ENCODE measurements around the gene CFAP45.

CFAP45 gene

DNA sequence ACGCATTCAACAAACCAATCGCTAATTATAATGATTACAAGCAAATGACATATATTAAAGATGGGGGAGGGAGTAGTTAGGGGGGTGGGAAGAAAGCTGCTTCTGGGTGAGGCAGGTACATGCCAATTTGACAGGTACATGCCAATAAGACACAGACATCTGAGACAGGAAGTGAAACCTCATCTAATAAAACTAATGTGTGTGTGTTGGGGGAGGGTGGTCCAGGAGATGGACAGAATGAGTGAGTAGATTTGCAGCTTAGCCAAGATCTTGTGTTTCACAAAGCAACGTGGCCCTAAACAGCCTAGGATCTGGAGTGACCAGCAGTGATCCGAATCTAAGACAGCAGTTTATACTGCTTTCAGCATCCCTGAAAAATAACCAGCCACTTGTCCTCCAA lies 10.8 kb downstream of the CFAP45 start:
- no peak overlapping the region for H3K4me3 ChIP-seq (ENCODE audit: low read length)
- no CpG with 5 or more reads among the region's 4 CpGs for WGBS (ENCODE audit: insufficient coverage, insufficient read length)
- H3K9me3 ChIP-seq (ENCODE audit: control insufficient read depth, insufficient read depth, low read length) = no peaks in the 10 kb centered on the region
- H3K27ac ChIP-seq (ENCODE audit: low read length) = no peak overlapping the region
- peaks cover 2% of the 10 kb centered on the region; the same call in 1 of the 2 replicates for H3K4me1 ChIP-seq (ENCODE audit: control insufficient read depth, insufficient read depth, low read length)
- H3K36me3 ChIP-seq (ENCODE audit: control insufficient read depth, insufficient read depth, low read length) = no peaks in the 10 kb centered on the region
- H3K27me3 ChIP-seq (ENCODE audit: control insufficient read depth, insufficient read depth, low read length) = no peaks in the 10 kb centered on the region
- DNase-seq (ENCODE audit: low read depth, low spot score) = no peak

DNA sequence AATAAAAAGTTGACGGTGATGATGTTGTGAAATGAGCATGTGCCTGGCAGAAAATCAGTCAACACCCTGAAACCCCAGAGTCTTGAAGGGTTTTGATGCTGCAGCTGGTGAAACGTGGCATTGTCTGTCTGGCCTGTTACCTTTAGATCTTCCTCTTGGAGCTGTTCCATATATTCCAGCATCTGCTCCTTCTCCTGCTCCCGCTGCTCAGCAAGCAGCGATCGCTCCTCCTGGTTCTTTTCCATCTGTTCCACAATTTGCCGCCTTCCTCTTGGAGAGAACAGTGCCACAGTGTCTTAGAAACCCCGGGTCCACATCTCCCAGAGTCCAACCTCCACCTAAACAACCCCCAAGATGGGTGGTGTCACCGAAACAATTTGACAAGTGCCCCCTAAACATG lies 15.7 kb downstream of the CFAP45 start:
- H3K36me3 ChIP-seq (ENCODE audit: control insufficient read depth, insufficient read depth, low read length) = no peaks in the 10 kb centered on the region
- H3K27me3 ChIP-seq (ENCODE audit: control insufficient read depth, insufficient read depth, low read length) = no peaks in the 10 kb centered on the region
- H3K9me3 ChIP-seq (ENCODE audit: control insufficient read depth, insufficient read depth, low read length) = no peaks in the 10 kb centered on the region
- DNase-seq (ENCODE audit: low read depth, low spot score) = no peak
- WGBS (ENCODE audit: insufficient coverage, insufficient read length) = no CpG with 5 or more reads among the region's 8 CpGs
- no peak overlapping the region for H3K27ac ChIP-seq (ENCODE audit: low read length)
- H3K4me3 ChIP-seq (ENCODE audit: low read length) = no peak overlapping the region
- no peaks in the 10 kb centered on the region for H3K4me1 ChIP-seq (ENCODE audit: control insufficient read depth, insufficient read depth, low read length)

DNA sequence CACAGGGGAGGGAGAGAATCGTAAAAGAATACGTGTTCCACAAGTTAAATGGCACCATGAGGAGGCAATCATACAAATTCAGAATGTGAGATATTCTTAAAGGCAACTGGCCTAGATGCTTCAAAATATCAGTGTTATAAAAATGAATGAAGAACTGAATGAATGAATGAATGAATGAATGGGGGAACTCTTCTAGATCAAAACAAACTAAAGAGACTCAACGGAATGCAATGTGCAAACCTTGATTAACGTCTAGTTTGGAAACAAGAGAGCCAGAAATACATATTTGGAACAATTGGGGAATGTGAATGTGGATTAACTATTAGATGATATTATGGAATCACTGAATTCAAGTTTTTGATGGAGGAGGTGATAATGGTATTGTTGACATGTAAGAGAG lies 16.8 kb downstream of the CFAP45 start:
- WGBS (ENCODE audit: insufficient coverage, insufficient read length) = no CpG with 5 or more reads among the region's 4 CpGs
- DNase-seq (ENCODE audit: low read depth, low spot score) = no peak
- Histone ChIP-seq H3K27ac (ENCODE audit: low read length) (no peak overlapping the region), H3K36me3 (ENCODE audit: control insufficient read depth, insufficient read depth, low read length) (no peaks in the 10 kb centered on the region), H3K4me3 (ENCODE audit: low read length) (no peak overlapping the region), H3K27me3 (ENCODE audit: control insufficient read depth, insufficient read depth, low read length) (no peaks in the 10 kb centered on the region), H3K9me3 (ENCODE audit: control insufficient read depth, insufficient read depth, low read length) (no peaks in the 10 kb centered on the region), H3K4me1 (ENCODE audit: control insufficient read depth, insufficient read depth, low read length) (no peaks in the 10 kb centered on the region)

DNA sequence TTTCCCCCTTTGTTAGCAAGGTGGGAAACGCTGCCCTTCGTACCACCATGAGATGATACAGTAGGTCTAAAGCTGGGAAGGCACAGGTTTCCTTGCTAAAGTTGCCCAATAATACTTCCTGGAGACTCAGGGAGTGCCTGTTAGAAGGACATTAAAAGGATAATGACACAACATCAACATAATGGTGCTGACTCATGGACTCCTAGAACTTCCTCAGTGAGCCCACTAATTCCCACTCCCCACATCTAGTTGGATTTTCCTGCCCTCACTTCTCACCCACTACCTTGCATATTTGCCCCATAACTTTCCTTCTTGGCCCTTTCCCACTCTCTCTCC lies 17.5 kb downstream of the CFAP45 start:
- no peaks in the 10 kb centered on the region for H3K9me3 ChIP-seq (ENCODE audit: control insufficient read depth, insufficient read depth, low read length)
- H3K4me3 ChIP-seq (ENCODE audit: low read length) = no peak overlapping the region
- H3K36me3 ChIP-seq (ENCODE audit: control insufficient read depth, insufficient read depth, low read length) = no peaks in the 10 kb centered on the region
- H3K27me3 ChIP-seq (ENCODE audit: control insufficient read depth, insufficient read depth, low read length) = no peaks in the 10 kb centered on the region
- DNase-seq (ENCODE audit: low read depth, low spot score) = no peak
- no CpG with 5 or more reads among the region's 2 CpGs for WGBS (ENCODE audit: insufficient coverage, insufficient read length)
- no peak overlapping the region for H3K27ac ChIP-seq (ENCODE audit: low read length)
- H3K4me1 ChIP-seq (ENCODE audit: control insufficient read depth, insufficient read depth, low read length) = no peaks in the 10 kb centered on the region

DNA sequence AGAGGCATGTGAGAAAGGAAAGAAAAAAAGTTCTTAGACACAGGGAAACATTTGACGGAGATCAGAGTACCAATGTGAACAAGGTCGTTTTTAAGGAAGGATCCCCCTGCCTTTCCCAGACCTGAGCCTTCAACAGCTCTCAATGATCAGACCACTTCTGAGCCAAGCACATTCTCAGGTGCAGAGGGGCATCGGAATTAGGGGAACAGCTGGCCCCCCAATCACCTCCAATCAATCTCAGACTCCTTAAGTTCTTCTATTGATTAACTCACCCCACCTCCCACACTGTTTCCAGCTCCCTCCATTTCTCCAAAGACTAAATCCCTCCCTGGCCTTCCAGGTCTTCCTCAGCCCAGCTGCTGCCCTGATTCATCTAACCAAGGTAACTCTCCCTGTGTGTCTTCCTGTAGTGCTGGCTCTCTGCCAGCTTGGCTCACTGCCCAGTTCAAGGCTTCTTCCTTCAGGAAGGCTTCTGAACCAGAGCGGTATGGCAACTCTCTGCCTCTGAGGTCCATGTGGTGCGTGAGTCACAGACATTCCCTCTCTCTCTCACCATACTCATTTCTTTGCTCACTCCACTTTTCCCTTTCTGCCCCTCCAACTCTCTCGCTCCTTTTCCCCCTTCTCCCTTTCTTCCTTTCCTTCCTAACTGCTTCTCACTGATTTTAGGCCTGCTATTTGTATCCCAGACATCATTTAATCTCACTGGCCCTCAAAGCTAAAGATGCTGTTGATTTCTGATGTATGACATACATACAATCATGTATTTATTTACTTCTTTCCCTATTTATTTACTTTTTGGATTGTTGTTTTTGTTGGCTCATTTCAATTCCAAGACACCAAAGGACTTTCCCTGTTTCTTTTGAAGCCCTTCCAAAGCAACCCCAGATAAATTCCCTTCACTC lies 18.1 kb downstream of the CFAP45 start:
- no peak for DNase-seq (ENCODE audit: low read depth, low spot score)
- Histone ChIP-seq H3K4me1 (ENCODE audit: control insufficient read depth, insufficient read depth, low read length) (no peaks in the 10 kb centered on the region), H3K4me3 (ENCODE audit: low read length) (no peak overlapping the region), H3K9me3 (ENCODE audit: control insufficient read depth, insufficient read depth, low read length) (no peaks in the 10 kb centered on the region), H3K27me3 (ENCODE audit: control insufficient read depth, insufficient read depth, low read length) (no peaks in the 10 kb centered on the region), H3K36me3 (ENCODE audit: control insufficient read depth, insufficient read depth, low read length) (no peaks in the 10 kb centered on the region), H3K27ac (ENCODE audit: low read length) (no peak overlapping the region)
- WGBS (ENCODE audit: insufficient coverage, insufficient read length) = no CpG with 5 or more reads among the region's 6 CpGs

DNA sequence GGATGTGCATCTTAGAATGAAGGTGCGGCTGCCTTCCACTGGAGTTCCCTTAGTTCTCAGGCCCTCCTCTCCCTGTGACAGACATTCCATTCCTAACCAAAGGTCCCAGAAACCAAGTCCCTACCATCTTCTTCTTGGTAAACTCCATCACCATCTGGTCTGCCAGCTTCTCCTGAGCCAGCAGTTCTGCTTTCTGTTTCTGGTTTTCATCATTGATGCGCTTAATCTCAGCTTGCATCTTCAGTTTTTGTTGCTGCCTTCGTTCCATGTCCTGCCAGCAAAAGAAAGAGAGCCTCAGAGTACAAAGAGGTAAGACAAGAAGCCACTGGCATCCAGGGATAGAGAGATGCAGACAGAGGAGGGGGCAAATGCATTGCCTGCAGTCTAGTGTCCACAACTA lies 19.5 kb downstream of the CFAP45 start:
- no peaks in the 10 kb centered on the region for H3K9me3 ChIP-seq (ENCODE audit: control insufficient read depth, insufficient read depth, low read length)
- H3K27ac ChIP-seq (ENCODE audit: low read length) = no peak overlapping the region
- no peak overlapping the region for H3K4me3 ChIP-seq (ENCODE audit: low read length)
- no peaks in the 10 kb centered on the region for H3K36me3 ChIP-seq (ENCODE audit: control insufficient read depth, insufficient read depth, low read length)
- no peak for DNase-seq (ENCODE audit: low read depth, low spot score)
- no peaks in the 10 kb centered on the region for H3K4me1 ChIP-seq (ENCODE audit: control insufficient read depth, insufficient read depth, low read length)
- WGBS (ENCODE audit: insufficient coverage, insufficient read length) = no CpG with 5 or more reads among the region's 3 CpGs
- no peaks in the 10 kb centered on the region for H3K27me3 ChIP-seq (ENCODE audit: control insufficient read depth, insufficient read depth, low read length)

DNA sequence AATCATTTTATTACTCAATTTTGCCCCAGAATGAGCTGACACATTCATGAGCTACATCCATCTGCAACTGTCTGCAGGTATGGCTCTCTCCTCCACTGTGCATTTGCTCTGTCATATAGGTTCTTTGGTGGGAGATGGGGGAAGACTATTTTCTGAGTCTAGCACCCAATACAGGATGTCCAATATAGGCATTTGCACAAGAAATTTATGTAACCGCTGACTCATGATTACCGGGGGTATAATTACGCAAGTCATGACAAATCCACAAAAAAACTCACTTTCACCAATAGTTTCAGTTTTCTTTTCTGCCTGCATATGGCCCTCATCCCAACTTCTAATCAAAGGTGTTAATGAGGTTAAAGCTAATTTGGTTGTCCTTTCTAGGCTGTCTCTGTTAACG lies 20.0 kb downstream of the CFAP45 start:
- no peak overlapping the region for H3K27ac ChIP-seq (ENCODE audit: low read length)
- H3K4me3 ChIP-seq (ENCODE audit: low read length) = no peak overlapping the region
- H3K9me3 ChIP-seq (ENCODE audit: control insufficient read depth, insufficient read depth, low read length) = no peaks in the 10 kb centered on the region
- no peaks in the 10 kb centered on the region for H3K36me3 ChIP-seq (ENCODE audit: control insufficient read depth, insufficient read depth, low read length)
- H3K27me3 ChIP-seq (ENCODE audit: control insufficient read depth, insufficient read depth, low read length) = no peaks in the 10 kb centered on the region
- WGBS (ENCODE audit: insufficient coverage, insufficient read length) = no CpG with 5 or more reads among the region's 4 CpGs
- H3K4me1 ChIP-seq (ENCODE audit: control insufficient read depth, insufficient read depth, low read length) = no peaks in the 10 kb centered on the region
- DNase-seq (ENCODE audit: low read depth, low spot score) = no peak

DNA sequence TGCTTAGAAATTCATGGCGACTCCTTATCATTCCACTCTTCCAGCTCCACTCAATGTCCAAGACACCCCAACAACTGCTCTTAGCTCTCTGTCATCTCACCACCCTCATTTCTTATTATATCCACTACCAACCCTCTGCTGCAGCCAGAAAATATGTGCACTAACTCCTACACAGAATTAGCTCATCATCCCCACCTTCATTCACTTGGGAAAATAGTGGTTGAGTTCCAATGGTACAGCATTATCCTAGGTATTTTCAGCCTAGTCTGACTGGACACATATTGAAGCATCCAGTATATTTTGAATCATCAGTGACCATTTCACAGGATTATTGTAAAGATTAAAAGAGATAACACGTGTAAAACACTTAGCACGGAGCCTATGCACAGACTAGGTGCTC lies 20.8 kb downstream of the CFAP45 start:
- no peaks in the 10 kb centered on the region for H3K4me1 ChIP-seq (ENCODE audit: control insufficient read depth, insufficient read depth, low read length)
- no CpG with 5 or more reads among the region's 3 CpGs for WGBS (ENCODE audit: insufficient coverage, insufficient read length)
- no peak overlapping the region for H3K27ac ChIP-seq (ENCODE audit: low read length)

DNA sequence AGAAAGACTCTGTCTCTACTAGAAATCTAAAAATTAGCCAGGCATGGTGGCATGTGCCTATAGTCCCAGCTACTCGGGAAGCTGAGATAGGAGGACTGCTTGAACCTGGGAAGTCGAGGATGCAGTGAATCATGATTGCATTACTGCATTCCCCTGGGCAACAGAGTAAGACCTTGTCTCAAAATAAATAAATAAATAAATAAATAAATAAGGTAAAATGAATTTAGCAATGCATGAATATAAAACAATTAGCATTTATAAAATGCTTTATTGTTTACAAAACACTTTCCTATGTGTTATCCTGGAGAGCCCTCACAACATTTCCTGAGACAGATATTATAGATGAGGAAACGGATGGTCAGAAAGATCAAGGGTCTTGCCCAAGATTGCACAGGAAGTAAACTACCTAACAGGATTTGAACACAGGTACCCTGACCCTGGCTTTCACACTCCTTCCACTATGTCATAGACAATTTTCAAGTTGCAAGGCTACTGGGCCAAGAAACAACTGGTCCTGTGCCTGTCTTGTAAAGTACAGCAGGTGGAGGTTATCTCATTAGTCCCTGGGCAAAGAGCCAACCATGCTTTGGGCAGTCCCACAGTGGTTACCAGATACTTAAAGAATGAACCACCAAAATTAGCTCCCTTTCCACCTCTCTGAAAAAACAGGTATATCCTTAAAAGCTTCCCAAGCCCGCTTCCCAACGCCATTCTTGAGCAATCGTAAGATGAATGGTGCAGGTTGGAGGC lies 22.1 kb downstream of the CFAP45 start:
- Histone ChIP-seq H3K4me1 (ENCODE audit: control insufficient read depth, insufficient read depth, low read length) (no peaks in the 10 kb centered on the region), H3K36me3 (ENCODE audit: control insufficient read depth, insufficient read depth, low read length) (no peaks in the 10 kb centered on the region), H3K4me3 (ENCODE audit: low read length) (no peak overlapping the region), H3K9me3 (ENCODE audit: control insufficient read depth, insufficient read depth, low read length) (no peaks in the 10 kb centered on the region), H3K27ac (ENCODE audit: low read length) (no peak overlapping the region), H3K27me3 (ENCODE audit: control insufficient read depth, insufficient read depth, low read length) (no peaks in the 10 kb centered on the region)
- no peak for DNase-seq (ENCODE audit: low read depth, low spot score)
- WGBS (ENCODE audit: insufficient coverage, insufficient read length) = no CpG with 5 or more reads among the region's 6 CpGs

More for the DNA sequence above, 20.8 kb downstream of the CFAP45 start:
- Histone ChIP-seq H3K36me3 (ENCODE audit: control insufficient read depth, insufficient read depth, low read length) (no peaks in the 10 kb centered on the region), H3K9me3 (ENCODE audit: control insufficient read depth, insufficient read depth, low read length) (no peaks in the 10 kb centered on the region), H3K4me3 (ENCODE audit: low read length) (no peak overlapping the region), H3K27me3 (ENCODE audit: control insufficient read depth, insufficient read depth, low read length) (no peaks in the 10 kb centered on the region)
- DNase-seq (ENCODE audit: low read depth, low spot score) = no peak

DNA sequence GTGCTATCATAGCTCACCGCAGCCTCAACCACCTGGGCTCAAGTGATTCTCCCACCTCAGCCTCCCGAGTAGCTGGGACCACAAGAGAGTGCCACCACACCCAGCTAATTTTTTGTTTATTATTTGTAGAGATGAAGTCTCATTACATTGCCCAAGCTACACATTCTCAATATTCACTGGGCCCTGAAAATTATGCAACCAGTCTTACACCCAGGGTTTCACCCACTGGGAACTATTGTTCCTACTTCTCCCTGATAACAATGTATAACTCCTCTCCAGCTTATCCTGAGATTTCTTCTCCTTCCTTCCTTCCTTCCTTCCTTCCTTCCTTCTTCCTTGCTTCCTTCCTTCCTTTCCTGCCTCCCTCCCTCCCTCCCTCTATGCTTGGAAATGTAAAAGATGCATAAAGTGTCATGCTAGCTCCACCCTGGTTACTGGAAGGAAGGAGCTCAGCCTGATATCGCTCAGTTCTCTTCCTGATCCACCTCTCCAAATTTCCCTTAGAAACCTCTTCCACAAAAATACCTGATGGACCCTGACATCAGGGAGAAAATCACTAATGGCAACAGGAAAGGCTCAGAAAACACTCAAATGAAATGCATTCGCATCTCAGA lies 26.3 kb downstream of the CFAP45 start:
- Histone ChIP-seq H3K4me1 (ENCODE audit: control insufficient read depth, insufficient read depth, low read length) (0 out of 2 replicates have a peak, but pooled peaks cover 2% of the 10 kb centered on the region), H3K27me3 (ENCODE audit: control insufficient read depth, insufficient read depth, low read length) (no peaks in the 10 kb centered on the region), H3K27ac (ENCODE audit: low read length) (no peak overlapping the region), H3K9me3 (ENCODE audit: control insufficient read depth, insufficient read depth, low read length) (no peaks in the 10 kb centered on the region), H3K36me3 (ENCODE audit: control insufficient read depth, insufficient read depth, low read length) (no peaks in the 10 kb centered on the region), H3K4me3 (ENCODE audit: low read length) (no peak overlapping the region)
- WGBS (ENCODE audit: insufficient coverage, insufficient read length) = no CpG with 5 or more reads among the region's 4 CpGs
- DNase-seq (ENCODE audit: low read depth, low spot score) = no peak
